ENCODE measurements around the gene NAPSA. TPM values are rescaled to one million over a fixed set of nuclear protein-coding genes. Genes with fewer than 3 reads are reported as not detected.

Gene NAPSA
- total RNA-seq, 4 donors from 2014 or later, result 4.9 to 12.4 (median 8.2) TPM

GRCh38 chr19:50334741-50335421 lies 30.6 kb downstream of the NAPSA start:
- Histone ChIP-seq H3K4me3 (no peak overlapping the region), H3K27me3 (peaks cover 0 to 25% of the 10 kb centered on the region in 2 donors), H3K9me3 (no peaks in the 10 kb centered on the region), H3K4me1 (peaks cover 0 to 35% (median 14%) of the 10 kb centered on the region in 4 donors), H3K27ac (peak overlapping the region in 1 of 4 donors; percentile 17), H3K36me3 (no peaks in the 10 kb centered on the region)
- TF ChIP-seq CTCF (IDR thresholded peaks at IDR 0.05) (no peak), POLR2A (IDR thresholded peaks at IDR 0.05) (no peak)
- peak in 1 of 3 donors; percentile 35 for DNase-seq

- Histone ChIP-seq H3K9me3 (no peaks in the 10 kb centered on the region), H3K27ac (peak overlapping the region; percentile 42 to 79 (median 55)), H3K36me3 (no peaks in the 10 kb centered on the region), H3K4me1 (peaks cover 0 to 42% (median 14%) of the 10 kb centered on the region in 4 donors), H3K27me3 (peaks cover 0 to 25% of the 10 kb centered on the region in 2 donors), H3K4me3 (peak overlapping the region; percentile 24 to 57 (median 46))
- peak in 2 of 6 experiments; percentile 6 to 17 for TF ChIP-seq CTCF (IDR thresholded peaks at IDR 0.05)
- peak; percentile 53 to 59 for TF ChIP-seq POLR2A (IDR thresholded peaks at IDR 0.05)
- peak; percentile 66 to 89 (median 86) for DNase-seq
These were observed 31.5 kb downstream of the NAPSA start for GRCh38 chr19:50333737-50334617.

- no peaks in the 10 kb centered on the region for H3K36me3 ChIP-seq
- no peak for TF ChIP-seq POLR2A (IDR thresholded peaks at IDR 0.05)
- TF ChIP-seq CTCF (IDR thresholded peaks at IDR 0.05), result no peak
- H3K27me3 ChIP-seq, result peaks cover 0 to 25% of the 10 kb centered on the region in 2 donors
- DNase-seq, result peak; percentile 85 to 96 (median 92)
- no peaks in the 10 kb centered on the region for H3K9me3 ChIP-seq
- peak overlapping the region; percentile 53 to 79 (median 59) for H3K27ac ChIP-seq
- peak overlapping the region; percentile 24 to 57 (median 46) for H3K4me3 ChIP-seq
- peaks cover 0 to 45% (median 14%) of the 10 kb centered on the region in 4 donors for H3K4me1 ChIP-seq
These were observed 32.2 kb downstream of the NAPSA start for GRCh38 chr19:50333235-50333736.

- TF ChIP-seq POLR2A (IDR thresholded peaks at IDR 0.05) (no peak), CTCF (IDR thresholded peaks at IDR 0.05) (no peak)
- Histone ChIP-seq H3K27me3 (peaks cover 0 to 31% of the 10 kb centered on the region in 2 donors), H3K27ac (peak overlapping the region; percentile 7 to 79 (median 42)), H3K9me3 (no peaks in the 10 kb centered on the region), H3K4me3 (peak overlapping the region in 3 of 4 donors; percentile 24 to 46 (median 46)), H3K36me3 (no peaks in the 10 kb centered on the region), H3K4me1 (peaks cover 0 to 46% (median 16%) of the 10 kb centered on the region in 4 donors)
- DNase-seq, result no peak
These were observed 33.0 kb downstream of the NAPSA start for GRCh38 chr19:50332244-50333038.

- TF ChIP-seq CTCF (IDR thresholded peaks at IDR 0.05) (no peak), POLR2A (IDR thresholded peaks at IDR 0.05) (no peak)
- DNase-seq, result no peak
- Histone ChIP-seq H3K4me3 (no peak overlapping the region), H3K9me3 (no peaks in the 10 kb centered on the region), H3K27me3 (peaks cover 0 to 36% of the 10 kb centered on the region in 2 donors), H3K4me1 (peaks cover 0 to 46% (median 16%) of the 10 kb centered on the region in 4 donors), H3K27ac (peak overlapping the region in 3 of 4 donors; percentile 7 to 79 (median 61)), H3K36me3 (no peaks in the 10 kb centered on the region)
These were observed 33.5 kb downstream of the NAPSA start for GRCh38 chr19:50331994-50332243.

All from Peyer's patch (tissue), 4 donors.